AG04449 (cell line): Measurements from ENCODE around the gene APRT.

ENCODE experiments used
- CTCF ChIA-PET: fragments of 350-600 bp; formaldehyde crosslinking; extraction: SDS; loops from one replicate; lab custom pipeline; 2021; ENCODE audit warnings: antibody characterized with exemption; lab: Yijun Ruan, JAX
- POLR2A ChIA-PET: fragments of 400-600, 350-600 bp; formaldehyde crosslinking; extraction: SDS; loops from one replicate; lab custom pipeline; 2020; ENCODE audit warnings: antibody characterized with exemption, inconsistent platforms; lab: Yijun Ruan, JAX
- DNase-seq: peaks from one replicate; pipeline ENCODE4 v3.0.0-alpha.2; 2010; ENCODE audit warnings: low read depth, low spot score
- H3K4me3 ChIP-seq: 2 replicates; pipeline ENCODE4 v1.5.1; 2011; ENCODE audit warnings: low read depth, mild to moderate bottlenecking, control low read depth, low read length
- CTCF ChIP-seq: IDR thresholded peaks from one replicate; pipeline ENCODE4 v1.5.1; 2011; ENCODE audit warnings: mild to moderate bottlenecking, moderate library complexity, low read length, control low read depth, inconsistent platforms; ENCODE audit not compliant: insufficient read depth; ENCODE audit errors: missing control alignments

The APRT gene

GRCh38 chr16:88798772-88799455 lies 12.8 kb downstream of the APRT start:
- ChIA-PET POLR2A (interaction anchor here (0.6 to 1.0 kb wide), 2 partner anchors 12 to 29 kb away, joined by 3 read pairs; no protein-coding TSS in a partner anchor), CTCF (interaction anchor here (0.8 to 3.3 kb wide), 7 partner anchors 12 to 368 kb away, joined by 3 to 20 read pairs (median 4); no protein-coding TSS in a partner anchor)
- H3K4me3 ChIP-seq: no peak overlapping the region
- TF ChIP-seq CTCF: no peak
- no peak for DNase-seq

GRCh38 chr16:88798073-88798472 lies 13.7 kb downstream of the APRT start:
- DNase-seq: no peak
- H3K4me3 ChIP-seq: no peak overlapping the region
- no peak for TF ChIP-seq CTCF
- ChIA-PET POLR2A (no interaction called here), CTCF (interaction anchor here (2.7 kb wide), 1 partner anchor 61 kb away, joined by 8 read pairs; no protein-coding TSS in a partner anchor)

GRCh38 chr16:88796278-88796677 lies 15.4 kb downstream of the APRT start:
- ChIA-PET POLR2A (interaction anchor here (0.6 kb wide), 1 partner anchor 14 kb away, joined by 3 read pairs; no protein-coding TSS in a partner anchor), CTCF (interaction anchor here (1.2 to 2.7 kb wide), 5 partner anchors 9 to 62 kb away, joined by 3 to 8 read pairs (median 4); partner anchors contain the start of gene PIEZO1)
- H3K4me3 ChIP-seq: no peak overlapping the region
- no peak for TF ChIP-seq CTCF
- no peak for DNase-seq

- ChIA-PET CTCF (no interaction called here), POLR2A (interaction anchor here (0.6 to 1.1 kb wide), 2 partner anchors 13 to 131 kb away, joined by 3 read pairs; partner anchors contain the start of gene MVD)
- H3K4me3 ChIP-seq: no peak overlapping the region
- DNase-seq: no peak
- no peak for TF ChIP-seq CTCF
Observed at GRCh38 chr16:88793251-88793954, 18.3 kb downstream of the APRT start.

- TF ChIP-seq CTCF: no peak
- no peak for DNase-seq
- ChIA-PET POLR2A (interaction anchor here (0.6 to 1.1 kb wide), 2 partner anchors 12 to 130 kb away, joined by 3 read pairs; partner anchors contain the start of gene MVD), CTCF (no interaction called here)
- no peak overlapping the region for H3K4me3 ChIP-seq
Observed at GRCh38 chr16:88792668-88793250, 19.0 kb downstream of the APRT start.
